ENCODE measurements around the gene TBXAS1.

TBXAS1 gene

DNA sequence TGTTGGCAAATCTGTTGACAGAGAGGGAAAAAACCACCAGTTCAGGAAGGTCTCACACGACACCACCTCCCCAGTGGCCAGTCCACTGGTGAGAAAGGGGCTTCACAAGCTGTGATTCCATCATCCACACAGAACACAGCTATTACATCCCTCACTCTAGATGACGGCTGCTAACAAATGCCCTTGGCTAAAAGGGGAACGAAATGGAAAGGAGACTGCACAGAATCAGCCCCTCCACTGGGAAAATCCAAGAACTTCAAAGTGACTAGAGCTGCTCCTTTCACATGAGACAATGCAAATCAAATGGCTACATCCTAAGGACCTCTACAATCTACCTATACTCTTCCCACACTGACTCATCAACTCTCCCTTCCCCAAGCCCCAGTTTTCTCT, 228.1 kb downstream of the TBXAS1 start:
- no peaks in the 10 kb centered on the region for H3F3A ChIP-seq (ENCODE audit: control insufficient read depth, insufficient read depth)
- H3K9me3 ChIP-seq (ENCODE audit: control insufficient read depth, insufficient read depth, low read length), result no peaks in the 10 kb centered on the region
- H3K4me1 ChIP-seq (ENCODE audit: control insufficient read depth, low read length), result peaks cover 10% of the 10 kb centered on the region
- TF ChIP-seq, protein P1, sequence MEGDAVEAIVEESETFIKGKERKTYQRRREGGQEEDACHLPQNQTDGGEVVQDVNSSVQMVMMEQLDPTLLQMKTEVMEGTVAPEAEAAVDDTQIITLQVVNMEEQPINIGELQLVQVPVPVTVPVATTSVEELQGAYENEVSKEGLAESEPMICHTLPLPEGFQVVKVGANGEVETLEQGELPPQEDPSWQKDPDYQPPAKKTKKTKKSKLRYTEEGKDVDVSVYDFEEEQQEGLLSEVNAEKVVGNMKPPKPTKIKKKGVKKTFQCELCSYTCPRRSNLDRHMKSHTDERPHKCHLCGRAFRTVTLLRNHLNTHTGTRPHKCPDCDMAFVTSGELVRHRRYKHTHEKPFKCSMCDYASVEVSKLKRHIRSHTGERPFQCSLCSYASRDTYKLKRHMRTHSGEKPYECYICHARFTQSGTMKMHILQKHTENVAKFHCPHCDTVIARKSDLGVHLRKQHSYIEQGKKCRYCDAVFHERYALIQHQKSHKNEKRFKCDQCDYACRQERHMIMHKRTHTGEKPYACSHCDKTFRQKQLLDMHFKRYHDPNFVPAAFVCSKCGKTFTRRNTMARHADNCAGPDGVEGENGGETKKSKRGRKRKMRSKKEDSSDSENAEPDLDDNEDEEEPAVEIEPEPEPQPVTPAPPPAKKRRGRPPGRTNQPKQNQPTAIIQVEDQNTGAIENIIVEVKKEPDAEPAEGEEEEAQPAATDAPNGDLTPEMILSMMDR (IDR thresholded peaks at IDR 0.05; ENCODE audit: low read depth, low read length, poor library complexity, severe bottlenecking), result no peak
- TF ChIP-seq EZH2phosphoT487 (IDR thresholded peaks at IDR 0.05; ENCODE audit: borderline replicate concordance, low read length), result no peak
- no peak overlapping the region for H3K4me2 ChIP-seq (ENCODE audit: low read length)
- peaks cover 8% of the 10 kb centered on the region for H3K27me3 ChIP-seq (ENCODE audit: control insufficient read depth, low read length)
- no peaks in the 10 kb centered on the region for H3K36me3 ChIP-seq (ENCODE audit: control insufficient read depth, low read length)
- H3K4me3 ChIP-seq (ENCODE audit: low read length), result no peak overlapping the region
- no peaks in the 10 kb centered on the region for H3K9me2 ChIP-seq (replicated peaks; ENCODE audit: control insufficient read depth, low read length)
- no peaks in the 10 kb centered on the region for H3K79me2 ChIP-seq (ENCODE audit: control insufficient read depth, low read length)
- H3K27ac ChIP-seq (ENCODE audit: low read depth, low read length), result no peak overlapping the region
- no peaks in the 10 kb centered on the region for H4K20me1 ChIP-seq (ENCODE audit: control insufficient read depth, insufficient read depth, low read depth, low read length)

DNA sequence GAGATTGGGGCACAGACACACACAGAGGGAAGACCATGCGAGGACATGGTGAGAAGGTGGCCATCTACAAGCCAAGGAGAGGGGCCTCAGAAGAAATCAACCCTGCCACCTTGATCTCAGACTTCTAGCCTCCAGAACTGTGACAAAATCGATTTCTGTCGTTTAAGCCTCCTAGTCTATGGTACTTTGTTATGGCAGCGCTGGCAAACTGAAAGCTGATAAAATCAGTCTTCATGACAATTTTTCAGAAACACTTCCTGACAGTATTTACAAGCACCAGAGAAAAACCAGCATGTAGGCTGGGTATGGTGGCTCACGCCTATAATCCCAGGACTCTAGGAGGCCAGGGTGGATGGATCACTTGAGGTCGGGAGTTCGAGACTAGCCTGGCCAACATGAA, 229.5 kb downstream of the TBXAS1 start:
- H4K20me1 ChIP-seq (ENCODE audit: control insufficient read depth, insufficient read depth, low read depth, low read length), result no peaks in the 10 kb centered on the region
- H3K9me2 ChIP-seq (replicated peaks; ENCODE audit: control insufficient read depth, low read length), result no peaks in the 10 kb centered on the region
- H3K4me3 ChIP-seq (ENCODE audit: low read length), result no peak overlapping the region
- no peaks in the 10 kb centered on the region for H3K9me3 ChIP-seq (ENCODE audit: control insufficient read depth, insufficient read depth, low read length)
- H3K4me1 ChIP-seq (ENCODE audit: control insufficient read depth, low read length), result peaks cover 19% of the 10 kb centered on the region
- H3F3A ChIP-seq (ENCODE audit: control insufficient read depth, insufficient read depth), result no peaks in the 10 kb centered on the region
- TF ChIP-seq EZH2phosphoT487 (IDR thresholded peaks at IDR 0.05; ENCODE audit: borderline replicate concordance, low read length), result no peak
- TF ChIP-seq, protein P1 (IDR thresholded peaks at IDR 0.05; ENCODE audit: low read depth, low read length, poor library complexity, severe bottlenecking), result no peak
- H3K79me2 ChIP-seq (ENCODE audit: control insufficient read depth, low read length), result no peaks in the 10 kb centered on the region
- H3K36me3 ChIP-seq (ENCODE audit: control insufficient read depth, low read length), result no peaks in the 10 kb centered on the region
- no peak overlapping the region for H3K27ac ChIP-seq (ENCODE audit: low read depth, low read length)
- peaks cover 13% of the 10 kb centered on the region for H3K27me3 ChIP-seq (ENCODE audit: control insufficient read depth, low read length)
- H3K4me2 ChIP-seq (ENCODE audit: low read length), result no peak overlapping the region

DNA sequence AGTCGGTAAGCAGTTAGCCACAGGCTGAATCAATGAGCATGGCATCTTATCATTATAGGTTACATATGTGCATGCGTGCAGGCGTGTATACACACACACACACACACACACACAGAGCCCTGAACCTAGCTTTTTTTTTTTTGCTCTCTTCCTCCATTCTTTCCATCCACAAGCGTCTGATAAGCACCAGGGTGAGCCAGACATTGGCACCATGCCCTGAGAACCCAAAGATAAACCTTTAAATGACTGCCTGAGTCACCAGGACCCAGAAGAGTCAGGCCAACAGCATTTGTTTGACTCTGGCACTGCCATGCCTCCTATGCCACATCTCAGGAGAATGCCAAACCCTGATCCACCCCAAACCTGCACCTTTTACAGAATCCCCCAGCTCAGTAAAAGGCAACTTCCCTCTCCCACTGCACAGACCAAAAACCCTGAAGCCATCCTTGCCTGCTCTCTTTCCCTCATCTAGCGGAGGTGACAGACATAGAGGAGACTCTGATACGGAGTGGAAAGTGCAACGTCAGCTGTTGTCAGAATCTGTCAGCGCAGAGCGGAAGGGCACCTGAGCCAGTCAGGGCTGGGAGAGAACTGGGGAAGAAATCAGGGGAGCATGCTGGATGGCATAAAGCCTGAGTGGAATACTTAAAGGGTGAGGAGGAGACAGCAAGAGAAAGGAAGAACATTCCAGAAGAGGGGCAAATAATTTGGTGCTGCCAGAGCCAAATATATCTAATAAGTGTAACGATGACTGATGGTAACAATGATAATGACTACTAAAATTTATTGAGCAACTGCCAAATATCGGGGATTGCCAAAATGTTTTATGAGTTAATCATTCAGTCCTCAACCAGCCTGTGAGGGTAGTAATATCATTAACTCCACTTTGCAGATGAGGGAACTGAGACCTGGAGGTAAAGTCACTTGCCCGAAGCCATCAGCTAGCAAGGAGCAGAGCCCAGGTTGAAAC, 230.5 kb downstream of the TBXAS1 start:
- no peak overlapping the region for H3K4me2 ChIP-seq (ENCODE audit: low read length)
- H3K9me3 ChIP-seq (ENCODE audit: control insufficient read depth, insufficient read depth, low read length), result no peaks in the 10 kb centered on the region
- H3K4me1 ChIP-seq (ENCODE audit: control insufficient read depth, low read length), result peaks cover 13% of the 10 kb centered on the region
- TF ChIP-seq, protein P1 (IDR thresholded peaks at IDR 0.05; ENCODE audit: low read depth, low read length, poor library complexity, severe bottlenecking), result no peak
- no peak for TF ChIP-seq EZH2phosphoT487 (IDR thresholded peaks at IDR 0.05; ENCODE audit: borderline replicate concordance, low read length)
- H3K27ac ChIP-seq (ENCODE audit: low read depth, low read length), result no peak overlapping the region
- no peaks in the 10 kb centered on the region for H3K79me2 ChIP-seq (ENCODE audit: control insufficient read depth, low read length)
- no peaks in the 10 kb centered on the region for H4K20me1 ChIP-seq (ENCODE audit: control insufficient read depth, insufficient read depth, low read depth, low read length)
- no peak overlapping the region for H3K4me3 ChIP-seq (ENCODE audit: low read length)
- H3K27me3 ChIP-seq (ENCODE audit: control insufficient read depth, low read length), result peaks cover 13% of the 10 kb centered on the region
- no peaks in the 10 kb centered on the region for H3K9me2 ChIP-seq (replicated peaks; ENCODE audit: control insufficient read depth, low read length)
- H3F3A ChIP-seq (ENCODE audit: control insufficient read depth, insufficient read depth), result no peaks in the 10 kb centered on the region
- no peaks in the 10 kb centered on the region for H3K36me3 ChIP-seq (ENCODE audit: control insufficient read depth, low read length)

Data from DOHH2 (cell line).